ENCODE measurements around the gene OAS3.

- TF ChIP-seq CTCF (IDR thresholded peaks at IDR 0.05) (no peak), ZFX (IDR thresholded peaks at IDR 0.05; ENCODE audit: borderline replicate concordance) (no peak)
Measured at GRCh38 chr12:112932485-112933128, 5.7 kb upstream of the OAS3 start.

Data from 22Rv1 (cell line).